Stromal cell of bone marrow (primary cell): ENCODE data around the gene EFHB.
"Not testable (repeated sequence)": the region's sequence is repeated elsewhere in the genome, so short reads cannot be mapped to it uniquely, and the experiment has no call there.

Experiments used
- DNase-seq: peaks from one replicate; pipeline ENCODE4 v3.0.0-alpha.2; 2012; ENCODE audit warnings: low read depth

The EFHB gene

DNA sequence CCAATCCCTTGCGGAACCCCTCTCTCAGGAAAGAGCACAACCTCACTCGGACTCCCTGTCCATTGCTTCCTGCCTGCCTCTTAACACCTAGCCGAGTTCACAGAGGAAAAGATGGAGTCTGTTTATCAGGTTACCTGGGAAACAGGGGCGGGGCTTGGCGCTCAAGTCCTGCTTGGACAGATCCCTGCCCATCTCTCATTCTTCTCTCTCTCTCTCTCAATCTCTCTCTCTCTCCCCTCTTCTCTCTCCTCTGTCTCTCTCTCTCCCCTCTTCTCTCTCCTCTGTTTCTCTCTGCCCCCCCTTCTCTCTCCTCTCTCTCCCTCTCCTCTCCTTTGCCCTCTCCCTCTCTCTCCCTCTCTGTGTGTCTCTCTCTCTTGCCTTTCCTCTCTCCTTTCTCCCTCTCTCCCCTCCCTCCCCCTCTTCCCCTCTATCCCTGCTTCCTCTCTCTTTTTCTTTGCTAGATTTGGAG lies at the start of gene EFHB:
EFHB (minus strand) TSS at position 120 of the 469 bp plus-strand sequence. CDS start 199 bp downstream, outside the sequence.
- DNase-seq = no peak

DNA sequence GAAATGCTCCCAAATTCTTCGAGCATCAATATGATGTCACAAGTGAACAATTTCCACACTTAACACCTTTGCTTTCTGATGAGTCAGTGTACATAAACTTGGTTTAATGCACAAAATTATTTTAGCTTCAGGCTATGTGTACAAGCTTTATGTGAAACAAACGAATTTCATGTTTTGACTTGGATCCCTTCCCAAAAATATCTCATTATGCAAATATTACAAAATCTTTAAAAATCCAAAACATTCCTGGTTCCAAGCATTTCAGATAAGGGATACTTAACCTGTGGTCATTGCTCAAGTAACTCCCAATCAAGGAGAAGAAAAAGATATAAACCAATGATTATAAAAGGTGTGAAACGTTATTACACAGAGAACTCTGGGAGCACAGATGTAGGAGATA lies 38.0 kb upstream of the EFHB start:
- DNase-seq = no peak

DNA sequence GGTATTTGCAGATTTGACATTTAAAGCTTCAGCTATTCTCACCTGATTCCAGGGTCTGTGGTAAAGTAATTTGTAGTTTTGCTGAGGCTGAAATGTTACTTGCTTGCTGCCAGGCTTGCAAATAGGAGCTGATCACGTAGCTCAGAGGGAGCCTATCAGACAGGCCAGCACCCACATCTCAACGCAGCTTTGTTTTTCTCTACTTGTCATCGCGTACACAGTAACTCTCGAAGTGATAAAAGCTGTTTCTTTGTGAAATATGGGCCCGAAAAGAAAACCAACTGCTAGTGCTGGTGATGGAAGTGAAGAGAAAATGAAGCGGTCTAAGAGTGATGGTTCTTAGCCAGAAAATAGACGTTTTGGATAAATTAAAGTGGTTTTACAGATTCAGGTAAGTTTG lies 36.3 kb upstream of the EFHB start:
- no peak for DNase-seq

DNA sequence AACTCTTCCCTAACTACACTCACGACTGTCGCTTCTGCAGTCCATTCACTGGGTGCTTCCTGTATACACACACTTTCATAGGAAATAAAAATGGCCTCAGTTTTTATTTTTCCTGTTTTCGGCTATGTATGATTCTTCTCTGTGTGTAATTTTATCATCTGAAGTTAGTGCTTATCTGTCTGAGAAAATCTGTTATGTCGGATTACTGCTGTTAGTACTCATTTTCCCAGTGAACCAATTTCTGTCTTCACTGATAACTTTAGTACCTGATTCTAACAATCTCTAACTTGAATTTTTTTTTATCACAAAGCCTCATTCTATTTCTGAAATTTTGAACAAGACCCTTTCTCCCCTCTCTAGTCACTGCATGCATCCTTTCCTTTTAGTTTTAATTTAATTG lies 33.8 kb upstream of the EFHB start:
- no peak for DNase-seq

DNA sequence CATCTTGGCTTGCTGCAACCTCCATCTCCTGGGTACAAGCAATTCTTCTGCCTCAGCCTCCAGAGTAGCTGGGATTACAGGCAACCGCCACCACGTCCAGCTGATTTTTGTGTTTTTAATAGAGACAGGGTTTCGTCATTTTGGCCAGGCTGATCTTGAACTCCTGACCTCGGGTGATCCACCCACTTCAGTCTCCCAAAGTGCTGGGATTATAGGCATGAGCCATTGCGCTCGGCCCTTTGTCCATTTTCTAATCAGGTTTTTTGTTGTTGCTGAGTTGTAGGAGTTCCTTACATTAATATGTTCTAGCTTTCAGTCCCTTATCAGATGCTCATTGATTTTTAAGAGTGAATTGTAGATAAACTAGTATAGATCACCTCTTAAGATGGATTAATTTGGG lies 33.2 kb upstream of the EFHB start:
- DNase-seq = no peak

DNA sequence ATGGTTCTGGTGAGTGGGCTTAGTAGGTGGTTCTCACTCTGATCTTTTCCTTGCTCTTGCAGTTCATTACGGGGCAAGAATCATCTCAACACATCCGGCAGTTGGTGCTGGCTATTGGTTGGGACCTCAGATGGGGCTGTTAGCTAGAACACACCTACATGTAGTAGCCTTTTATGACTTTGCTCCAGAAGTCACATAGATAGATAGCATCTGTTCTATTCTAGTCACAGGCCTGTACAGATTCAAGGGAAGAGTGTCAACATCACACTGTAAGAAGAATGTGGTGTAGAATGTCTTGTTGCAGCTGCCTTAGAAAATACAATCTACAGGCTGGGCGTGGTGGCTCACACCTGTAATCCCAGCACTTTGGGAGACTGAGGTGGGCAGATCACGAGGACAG lies 27.9 kb upstream of the EFHB start:
- DNase-seq = no peak

GRCh38 chr3:19960696-19961095 lies 26.7 kb upstream of the EFHB start:
- no peak for DNase-seq

- DNase-seq = no peak
Observed at GRCh38 chr3:19959505-19959904, 25.5 kb upstream of the EFHB start.

DNA sequence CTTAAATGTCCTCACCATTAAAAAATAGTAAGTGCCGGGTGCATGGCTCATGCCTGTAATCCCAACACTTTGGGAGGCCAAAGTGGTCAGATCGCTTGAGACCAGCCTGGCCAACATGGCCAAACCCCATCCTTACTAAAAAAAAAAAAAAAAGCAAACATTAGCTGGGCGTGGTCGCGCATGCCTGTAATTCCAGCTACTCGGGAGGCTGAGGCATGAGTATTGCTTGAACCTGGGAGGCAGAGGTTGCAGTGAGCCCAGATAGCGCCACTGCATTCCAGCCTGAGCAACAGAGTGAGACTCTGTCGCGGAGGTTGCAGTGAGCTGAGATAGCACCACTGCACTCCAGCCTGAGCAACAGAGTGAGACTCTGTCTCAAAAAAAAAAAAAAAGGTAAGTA lies 23.3 kb upstream of the EFHB start:
- not testable (repeated sequence) for DNase-seq

- no peak for DNase-seq
Observed at GRCh38 chr3:19954676-19955075, 20.7 kb upstream of the EFHB start.

- no peak for DNase-seq
Observed at GRCh38 chr3:19950316-19950715, 16.3 kb upstream of the EFHB start.

DNA sequence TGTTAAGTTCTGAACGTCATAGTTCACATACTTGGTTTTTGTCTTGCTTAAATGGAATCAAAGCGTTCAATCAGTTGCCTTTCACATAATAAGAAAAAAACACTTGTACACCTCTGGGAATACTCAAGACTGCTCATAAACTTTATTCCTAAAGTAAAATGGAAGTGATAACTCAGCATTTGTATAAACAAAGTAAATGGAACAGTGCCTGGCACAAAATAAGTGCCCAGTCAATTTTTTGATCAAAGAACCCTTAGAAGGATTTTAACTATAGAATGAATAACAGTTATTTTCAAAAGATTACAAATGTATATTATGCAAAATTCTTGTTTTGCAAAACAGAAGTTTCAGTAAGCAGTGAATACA lies 14.2 kb upstream of the EFHB start:
- no peak for DNase-seq

GRCh38 chr3:19947549-19948225 lies 13.7 kb upstream of the EFHB start:
- DNase-seq = peak; percentile 20

GRCh38 chr3:19946832-19947548 lies 13.0 kb upstream of the EFHB start, which contains the start of gene RAB5A:
Gene RAB5A, plus strand, starts transcription at chr3:19947097. Its CDS starts 3,802 bp downstream, at chr3:19950899.
- peak; percentile 95 for DNase-seq

DNA sequence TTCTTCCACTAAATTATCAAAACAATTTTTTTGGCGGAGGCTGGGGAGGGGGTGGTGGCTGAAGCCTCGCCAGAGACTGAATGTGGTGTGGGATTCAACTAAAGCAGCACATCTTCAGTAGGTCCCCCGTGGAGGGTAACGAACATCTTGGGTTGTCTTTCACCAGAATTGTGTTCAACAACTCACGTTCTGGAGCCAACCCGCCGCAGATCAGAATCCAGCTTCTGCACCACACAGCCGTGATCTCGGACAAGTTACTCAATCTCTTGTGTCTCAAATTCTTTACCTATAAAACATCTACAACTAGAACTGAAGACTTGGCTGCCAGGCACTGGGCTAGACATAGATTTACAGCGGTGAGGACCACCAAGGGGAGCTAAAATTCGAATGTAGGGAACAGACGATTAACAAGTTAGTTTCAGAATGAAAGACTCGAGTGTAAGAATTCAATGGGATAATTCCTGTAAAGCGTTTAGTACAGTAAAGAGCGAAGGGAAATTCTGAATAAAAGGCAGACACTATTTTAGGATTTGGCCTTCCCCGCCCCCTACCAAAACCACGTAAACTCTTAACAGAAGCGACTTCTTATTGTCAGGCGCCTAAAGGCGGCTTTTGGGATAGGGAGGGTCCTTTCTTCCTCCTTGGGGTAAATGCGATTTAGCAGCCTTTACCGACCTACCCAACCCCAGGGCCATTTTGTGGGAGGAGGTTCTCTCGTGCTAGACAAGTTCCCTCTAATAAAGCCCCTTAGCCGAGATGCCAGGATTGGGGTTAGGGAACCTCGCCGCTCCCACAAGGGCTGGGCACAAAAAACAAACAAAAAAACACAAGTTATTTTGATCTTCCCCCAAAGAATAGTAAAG lies 12.2 kb upstream of the EFHB start:
- DNase-seq = peak; percentile 6

- DNase-seq = no peak
Observed at GRCh38 chr3:19945534-19945933, 11.5 kb upstream of the EFHB start.

DNA sequence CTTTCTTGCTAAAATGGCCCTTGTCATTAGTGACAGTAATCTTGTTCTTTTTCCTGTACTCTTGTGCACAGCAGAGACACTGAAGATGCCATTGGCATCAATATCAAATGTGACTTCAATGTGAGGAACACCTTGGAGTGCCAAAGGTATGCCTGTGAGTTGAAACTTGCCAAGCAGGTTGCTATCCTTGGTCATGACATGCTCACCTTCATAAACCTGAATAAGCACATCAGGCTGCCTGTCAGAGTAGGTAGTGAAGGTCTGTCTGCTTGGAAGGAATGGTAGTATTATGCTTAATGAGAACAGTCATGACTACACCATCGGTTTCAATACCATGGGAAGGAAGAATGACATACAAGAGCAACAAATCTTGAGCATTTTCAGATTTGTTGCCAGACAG lies 6.6 kb upstream of the EFHB start:
- no peak for DNase-seq

DNA sequence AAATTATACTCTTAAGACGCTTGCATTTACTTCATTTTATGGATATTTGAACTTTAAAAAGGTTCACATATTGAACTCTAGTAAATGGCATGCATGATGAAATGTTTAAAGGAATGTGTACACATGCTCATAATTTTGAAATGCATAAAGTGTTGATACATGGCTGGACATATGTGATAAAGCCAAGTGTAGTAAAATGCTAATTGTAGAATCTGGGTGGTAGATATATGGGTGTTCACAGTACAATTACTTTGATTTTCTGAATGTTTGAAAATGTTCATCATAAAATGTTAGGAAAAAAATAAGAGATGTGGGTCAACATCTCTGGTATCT lies 4.2 kb upstream of the EFHB start:
- DNase-seq = no peak

DNA sequence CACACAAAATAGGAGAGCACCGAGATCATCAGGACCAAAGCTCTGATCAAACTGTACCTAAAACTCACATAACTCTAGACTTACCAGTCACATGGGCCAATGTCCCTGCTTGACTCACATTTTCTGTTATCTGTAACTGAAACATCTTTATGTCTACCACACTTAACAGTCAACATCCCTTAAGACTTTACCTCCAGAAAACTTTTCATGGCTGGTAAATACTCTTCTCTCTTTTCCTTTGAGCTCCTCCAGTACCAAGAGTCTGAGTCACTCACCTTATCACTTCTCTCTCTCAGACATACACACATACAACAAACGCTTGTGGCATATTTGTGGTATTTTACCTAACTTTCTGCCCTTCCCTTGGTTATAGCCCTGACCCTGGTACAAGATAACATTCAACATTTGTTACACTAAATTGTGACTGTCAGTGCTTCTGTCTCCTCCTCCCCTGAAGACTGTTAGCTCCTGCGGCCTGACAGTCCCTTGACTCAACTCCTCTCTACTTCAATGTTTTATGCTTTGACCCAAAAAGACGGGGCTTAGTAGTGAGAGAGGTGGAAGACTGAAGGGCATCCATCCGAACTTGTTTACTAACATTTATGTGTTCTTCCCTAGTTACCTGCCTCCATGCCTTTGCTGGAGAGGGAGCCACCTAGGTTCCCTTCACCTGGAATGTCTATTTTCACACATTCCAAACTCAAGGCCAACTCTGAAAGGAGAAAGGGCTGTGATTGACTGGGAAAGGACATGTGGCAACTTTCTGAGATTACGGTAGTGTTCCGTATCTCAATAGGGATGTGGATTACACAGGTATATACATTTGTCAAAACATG lies 3.7 kb upstream of the EFHB start:
- DNase-seq = no peak

- DNase-seq = no peak
Observed at GRCh38 chr3:19932422-19932821, 1.6 kb downstream of the EFHB start.

DNA sequence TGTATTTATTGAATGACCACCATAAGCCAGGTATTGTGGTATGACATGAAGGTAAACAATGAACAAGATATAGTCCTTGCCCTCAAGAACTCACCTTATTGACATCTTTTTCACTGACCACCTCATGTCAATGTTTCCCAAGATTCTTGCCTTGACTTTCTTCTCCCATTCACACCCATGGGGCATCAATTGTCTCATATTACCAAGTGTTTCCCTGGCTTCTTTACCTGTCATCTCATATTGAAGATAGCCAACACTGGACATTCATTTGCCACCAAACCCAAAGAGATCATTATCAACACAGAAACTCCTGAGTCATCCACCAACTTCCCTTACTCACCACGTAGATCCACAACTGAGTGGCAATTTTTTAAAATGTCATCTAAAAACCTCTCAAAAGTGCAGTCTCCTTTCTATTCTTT lies 2.2 kb downstream of the EFHB start:
- peak; percentile 3 for DNase-seq

- peak; percentile 5 for DNase-seq
Observed at GRCh38 chr3:19931180-19931692, 2.8 kb downstream of the EFHB start.
